Measurements from ENCODE around the gene CADM1. TPM values are rescaled to one million over a fixed set of nuclear protein-coding genes. Genes with fewer than 3 reads are reported as not detected.

The CADM1 gene
- total and polyA plus RNA-seq, 7 donors = 0.69 to 25.2 (median 15.6) TPM

- TF ChIP-seq POLR2AphosphoS5 (IDR thresholded peaks at IDR 0.05) = no peak
- TF ChIP-seq POLR2A (IDR thresholded peaks at IDR 0.05) = no peak
- TF ChIP-seq, protein P1, sequence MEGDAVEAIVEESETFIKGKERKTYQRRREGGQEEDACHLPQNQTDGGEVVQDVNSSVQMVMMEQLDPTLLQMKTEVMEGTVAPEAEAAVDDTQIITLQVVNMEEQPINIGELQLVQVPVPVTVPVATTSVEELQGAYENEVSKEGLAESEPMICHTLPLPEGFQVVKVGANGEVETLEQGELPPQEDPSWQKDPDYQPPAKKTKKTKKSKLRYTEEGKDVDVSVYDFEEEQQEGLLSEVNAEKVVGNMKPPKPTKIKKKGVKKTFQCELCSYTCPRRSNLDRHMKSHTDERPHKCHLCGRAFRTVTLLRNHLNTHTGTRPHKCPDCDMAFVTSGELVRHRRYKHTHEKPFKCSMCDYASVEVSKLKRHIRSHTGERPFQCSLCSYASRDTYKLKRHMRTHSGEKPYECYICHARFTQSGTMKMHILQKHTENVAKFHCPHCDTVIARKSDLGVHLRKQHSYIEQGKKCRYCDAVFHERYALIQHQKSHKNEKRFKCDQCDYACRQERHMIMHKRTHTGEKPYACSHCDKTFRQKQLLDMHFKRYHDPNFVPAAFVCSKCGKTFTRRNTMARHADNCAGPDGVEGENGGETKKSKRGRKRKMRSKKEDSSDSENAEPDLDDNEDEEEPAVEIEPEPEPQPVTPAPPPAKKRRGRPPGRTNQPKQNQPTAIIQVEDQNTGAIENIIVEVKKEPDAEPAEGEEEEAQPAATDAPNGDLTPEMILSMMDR (IDR thresholded peaks at IDR 0.05) = no peak
- no peak for TF ChIP-seq EP300 (IDR thresholded peaks at IDR 0.05)
- Histone ChIP-seq H3K9me3 (no peaks in the 10 kb centered on the region), H3K4me3 (no peak overlapping the region), H3K27ac (no peak overlapping the region), H3K36me3 (no peaks in the 10 kb centered on the region), H3K4me1 (no peaks in the 10 kb centered on the region), H3K27me3 (no peaks in the 10 kb centered on the region)
- intact Hi-C loops (cut with DNase I) = no loop called here
- no peak for DNase-seq
- 63 to 76% methylated on average over 3 of the region's 3 CpGs for WGBS, 2 donors
These were observed 15.3 kb downstream of the CADM1 start for GRCh38 chr11:115488945-115489344.

- Histone ChIP-seq H3K9me3 (no peaks in the 10 kb centered on the region), H3K27me3 (no peaks in the 10 kb centered on the region), H3K4me1 (no peaks in the 10 kb centered on the region), H3K36me3 (no peaks in the 10 kb centered on the region), H3K4me3 (no peak overlapping the region), H3K27ac (no peak overlapping the region)
- intact Hi-C loops (cut with DNase I) = no loop called here
- DNase-seq = no peak
- TF ChIP-seq POLR2AphosphoS5 (IDR thresholded peaks at IDR 0.05) (no peak), EP300 (IDR thresholded peaks at IDR 0.05) (no peak), POLR2A (IDR thresholded peaks at IDR 0.05) (no peak)
- TF ChIP-seq, protein P1 (IDR thresholded peaks at IDR 0.05) = no peak
- 93% methylated on average over 2 of the region's 2 CpGs for WGBS, 2 donors
These were observed 22.7 kb downstream of the CADM1 start for GRCh38 chr11:115481528-115481927.

DNA sequence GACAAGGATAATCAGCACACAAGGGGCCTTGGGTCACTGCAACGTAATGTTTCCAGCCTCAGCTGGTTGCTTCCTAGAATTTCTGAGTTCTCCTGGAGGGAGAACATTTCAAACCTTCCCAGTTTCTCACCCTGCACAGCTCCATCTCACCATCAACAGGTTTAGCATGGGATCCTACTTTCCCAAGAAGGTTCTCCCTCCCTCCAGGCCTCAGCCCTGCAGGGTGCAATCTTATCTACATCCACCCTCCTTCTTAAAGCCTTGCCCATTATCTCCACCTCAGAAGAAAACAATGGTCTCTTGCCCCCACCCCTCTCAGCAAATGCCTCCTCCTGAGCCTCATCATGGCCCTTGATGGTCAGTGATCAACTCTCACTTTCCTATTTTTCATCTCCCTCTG, 23.6 kb downstream of the CADM1 start:
- Histone ChIP-seq H3K27me3 (no peaks in the 10 kb centered on the region), H3K4me3 (no peak overlapping the region), H3K36me3 (no peaks in the 10 kb centered on the region), H3K9me3 (no peaks in the 10 kb centered on the region), H3K4me1 (no peaks in the 10 kb centered on the region), H3K27ac (no peak overlapping the region)
- intact Hi-C loops (cut with DNase I) = no loop called here
- 70 to 73% methylated on average over 1 of the region's 1 CpG for WGBS, 2 donors
- no peak for DNase-seq
- TF ChIP-seq POLR2A (IDR thresholded peaks at IDR 0.05) (no peak), POLR2AphosphoS5 (IDR thresholded peaks at IDR 0.05) (no peak), EP300 (IDR thresholded peaks at IDR 0.05) (no peak)
- TF ChIP-seq, protein P1 (IDR thresholded peaks at IDR 0.05) = no peak

GRCh38 chr11:115477410-115477809, 26.8 kb downstream of the CADM1 start:
- Histone ChIP-seq H3K9me3 (no peaks in the 10 kb centered on the region), H3K4me1 (no peaks in the 10 kb centered on the region), H3K27ac (no peak overlapping the region), H3K27me3 (no peaks in the 10 kb centered on the region), H3K4me3 (no peak overlapping the region), H3K36me3 (no peaks in the 10 kb centered on the region)
- DNase-seq = no peak
- WGBS, 2 donors = 22 to 25% methylated on average over 1 of the region's 1 CpG
- intact Hi-C loops (cut with DNase I) = no loop called here
- TF ChIP-seq, protein P1 (IDR thresholded peaks at IDR 0.05) = no peak
- TF ChIP-seq POLR2AphosphoS5 (IDR thresholded peaks at IDR 0.05) = no peak
- TF ChIP-seq POLR2A (IDR thresholded peaks at IDR 0.05) = no peak
- TF ChIP-seq EP300 (IDR thresholded peaks at IDR 0.05) = no peak
